ENCODE results near the gene RNF144B. TPM values are rescaled to one million over a fixed set of nuclear protein-coding genes. Genes with fewer than 3 reads are reported as not detected.

RNF144B gene
- total and polyA plus RNA-seq, 2 of the 8 experiments (the other 6 are each of a cell fraction or from before 2014, with no cell fraction given): 1.8 to 11.2 TPM

- POLR2A ChIA-PET (ENCODE audit: partially characterized antibody): no interaction called here
- Histone ChIP-seq H3K4me1 (replicated peaks in 1 of 4; ENCODE audit: control insufficient read depth in 3 of 4, insufficient read depth in 4 of 4, low read length in 3 of 4) (no peaks in the 10 kb centered on the region; a peak in 1 of 7 replicates), H3K18ac (ENCODE audit: extremely low read depth, low read length) (no peak overlapping the region), H2BK12ac (ENCODE audit: low read depth, low read length) (no peak overlapping the region), H3K9ac (replicated peaks in 1 of 4; ENCODE audit: extremely low read depth in 1 of 4, low read depth in 3 of 4, low read length in 3 of 4) (no peak overlapping the region), H2AK5ac (ENCODE audit: low read depth, low read length) (no peak overlapping the region), H3K27ac (ENCODE audit: low read depth, low read length) (no peak overlapping the region), H3K4me3 (ENCODE audit: extremely low read depth in 1 of 4, insufficient read depth in 2 of 4, low read depth in 3 of 4, low read length in 4 of 4) (no peak overlapping the region), H2BK15ac (ENCODE audit: low read length) (no peak overlapping the region), H4K8ac (ENCODE audit: extremely low read depth, insufficient read depth, low read length) (no peak overlapping the region), H4K91ac (replicated peaks; ENCODE audit: insufficient read length, low read length) (no peak overlapping the region), H3K56ac (replicated peaks; ENCODE audit: insufficient read length, low read depth, low read length) (no peak overlapping the region), H3K79me2 (ENCODE audit: control insufficient read depth in 1 of 2, insufficient read depth in 2 of 2, low read length in 2 of 2) (no peaks in the 10 kb centered on the region), H4K5ac (ENCODE audit: insufficient read length, low read depth, low read length) (no peak overlapping the region), H3K23me2 (ENCODE audit: low read depth, low read length) (no peaks in the 10 kb centered on the region), H2BK120ac (replicated peaks; ENCODE audit: low read depth, low read length) (no peak overlapping the region), H3K4me2 (ENCODE audit: insufficient read depth in 1 of 2, low read depth in 2 of 2, low read length in 2 of 2) (no peak overlapping the region), H3K36me3 (ENCODE audit: control insufficient read depth in 2 of 4, insufficient read depth in 4 of 4, low read length in 3 of 4) (no peaks in the 10 kb centered on the region), H3K4ac (replicated peaks; ENCODE audit: insufficient read length, low read depth, low read length) (no peak overlapping the region), H3K23ac (ENCODE audit: insufficient read length) (no peak overlapping the region), H4K20me1 (replicated peaks in 1 of 2; ENCODE audit: control insufficient read depth in 1 of 2, insufficient read depth in 2 of 2, low read length in 2 of 2) (no peaks in the 10 kb centered on the region), H3K79me1 (ENCODE audit: low read depth, low read length) (no peaks in the 10 kb centered on the region; the same call in 1 of the 2 replicates), H3K27me3 (replicated peaks in 1 of 4; ENCODE audit: control insufficient read depth in 3 of 4, extremely low read depth in 1 of 4, insufficient read depth in 3 of 4, low read length in 3 of 4) (no peaks in the 10 kb centered on the region), H3K14ac (ENCODE audit: insufficient read length) (no peak overlapping the region), H2BK20ac (ENCODE audit: low read length) (no peak overlapping the region), H2BK5ac (ENCODE audit: low read depth, low read length) (no peak overlapping the region), H2AFZ (ENCODE audit: low read length) (no peak overlapping the region), H3K9me3 (ENCODE audit: insufficient read depth in 2 of 2, low read depth in 1 of 2, low read length in 1 of 2) (no peaks in the 10 kb centered on the region)
- DNase-seq (ENCODE audit: low read depth in 1 of 2, low spot score in 2 of 2) (no peak), FAIRE-seq (no peak)
- WGBS, 2 experiments (ENCODE audit: extremely low coverage in 1 of 2, insufficient coverage in 1 of 2, insufficient read length in 1 of 2, insufficient replicate concordance in 2 of 2, low coverage in 1 of 2, low lambda C conversion rate in 2 of 2, missing lambda C conversion rate in 1 of 2): 100% methylated on average over 2 of the region's 2 CpGs; no CpG with 5 or more reads in 1 of the 2 experiments
- TF ChIP-seq ZNF274 (IDR thresholded peaks at IDR 0.05; ENCODE audit: borderline replicate concordance, extremely low read depth, low read length): no peak
- CTCF ChIA-PET (ENCODE audit: partially characterized antibody): interaction anchor here (0.8 to 1.2 kb wide), 3 partner anchors 11 to 1419 kb away, joined by 3 to 4 read pairs (median 3); no protein-coding TSS in a partner anchor
Observed at GRCh38 chr6:18473755-18474154, 86.6 kb downstream of the RNF144B start.

Data from H1 (cell line).